ENCODE results near the gene ZNF862.
A peak's percentile ranks its signal among the peaks of the same experiment; 100 is the strongest.

ZNF862 gene

DNA sequence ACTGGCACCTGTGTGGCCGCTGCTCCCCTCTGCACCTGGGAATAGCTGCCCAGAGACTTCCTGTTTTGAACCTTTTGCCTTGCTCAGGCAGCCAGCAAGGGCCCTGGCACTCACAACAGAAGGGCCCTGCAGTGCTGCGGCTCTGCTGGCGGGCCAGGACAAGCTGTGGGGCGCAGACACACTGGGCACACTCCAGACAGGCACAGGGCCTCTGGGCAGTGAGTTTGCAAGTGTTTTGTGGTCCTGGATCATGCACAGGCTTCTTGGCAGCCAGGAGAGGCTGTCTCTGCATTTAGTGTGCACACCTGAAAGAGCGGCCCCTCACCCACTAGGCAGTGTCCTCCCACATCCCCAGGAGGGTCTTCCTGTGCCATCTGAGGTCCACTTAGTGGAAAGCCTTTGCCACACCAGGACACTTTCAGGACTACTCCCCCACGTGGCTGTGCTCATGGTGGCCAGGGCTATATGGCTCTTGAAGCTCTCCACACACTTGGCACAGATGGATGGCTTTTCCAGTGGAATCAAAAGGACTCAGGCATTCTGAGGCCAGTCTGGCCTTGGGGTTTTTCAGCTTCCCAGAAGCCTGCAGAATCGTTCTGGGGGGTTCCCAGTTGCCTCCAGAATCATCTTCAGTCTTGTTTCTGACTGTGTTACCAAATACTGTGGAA, 30.6 kb downstream of the ZNF862 start:
- DNase-seq = no peak

DNA sequence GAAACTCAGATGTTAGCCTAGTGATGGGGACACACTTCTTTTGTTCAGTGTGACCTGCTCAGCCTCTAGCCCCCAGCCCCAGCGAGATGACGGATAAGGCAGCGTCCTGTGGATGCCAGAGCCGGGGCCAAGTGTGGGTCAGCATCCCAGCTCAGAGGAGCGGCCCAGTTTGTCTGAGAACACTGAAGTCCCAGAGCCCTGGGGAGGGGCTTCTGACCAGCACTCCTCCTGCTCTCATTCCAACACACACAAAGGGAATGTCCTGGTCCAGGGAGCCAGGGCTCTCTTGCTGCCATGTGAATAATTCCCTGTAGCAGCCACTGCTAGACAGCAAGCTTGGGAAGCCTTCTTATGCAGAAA, 31.1 kb downstream of the ZNF862 start:
- DNase-seq = no peak

DNA sequence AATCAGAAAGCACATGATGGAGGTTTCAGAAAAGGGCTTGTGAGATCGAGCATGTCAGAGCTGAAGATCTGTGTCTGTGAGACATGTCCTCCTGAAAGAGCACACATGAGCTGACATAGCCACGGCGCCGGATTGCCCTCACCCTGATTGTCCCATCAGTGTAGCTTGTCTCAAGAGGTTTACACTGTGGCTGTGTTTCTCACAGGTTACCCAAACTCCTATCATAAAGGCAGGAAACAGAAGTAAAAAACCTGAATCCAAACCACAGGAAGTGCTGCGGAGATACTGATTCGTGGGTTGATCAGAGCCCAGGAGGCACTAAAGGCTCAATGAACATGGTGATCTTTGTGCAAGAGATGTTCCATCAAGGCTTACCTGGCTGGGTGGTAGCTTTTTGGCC, 31.7 kb downstream of the ZNF862 start:
- no peak for DNase-seq

DNA sequence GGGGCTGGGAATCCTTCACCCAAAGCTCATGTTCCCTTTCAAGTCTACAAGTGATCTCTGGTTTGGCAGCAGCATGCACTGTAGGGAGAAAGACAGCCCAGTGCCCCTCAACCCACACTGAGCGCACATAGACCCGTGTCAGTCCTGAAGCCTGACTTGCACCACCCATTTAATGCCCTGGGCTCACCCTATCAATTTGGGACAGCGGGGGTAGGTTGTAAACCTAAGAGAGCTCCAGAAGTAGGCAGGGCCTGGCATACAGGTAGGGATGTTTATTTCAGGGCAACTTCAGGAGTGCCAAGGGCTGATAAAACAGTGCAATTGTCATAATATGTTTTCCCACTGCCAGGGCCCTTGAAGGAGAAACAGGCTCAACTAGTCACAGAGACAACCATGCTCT, 32.1 kb downstream of the ZNF862 start:
- DNase-seq = no peak

DNA sequence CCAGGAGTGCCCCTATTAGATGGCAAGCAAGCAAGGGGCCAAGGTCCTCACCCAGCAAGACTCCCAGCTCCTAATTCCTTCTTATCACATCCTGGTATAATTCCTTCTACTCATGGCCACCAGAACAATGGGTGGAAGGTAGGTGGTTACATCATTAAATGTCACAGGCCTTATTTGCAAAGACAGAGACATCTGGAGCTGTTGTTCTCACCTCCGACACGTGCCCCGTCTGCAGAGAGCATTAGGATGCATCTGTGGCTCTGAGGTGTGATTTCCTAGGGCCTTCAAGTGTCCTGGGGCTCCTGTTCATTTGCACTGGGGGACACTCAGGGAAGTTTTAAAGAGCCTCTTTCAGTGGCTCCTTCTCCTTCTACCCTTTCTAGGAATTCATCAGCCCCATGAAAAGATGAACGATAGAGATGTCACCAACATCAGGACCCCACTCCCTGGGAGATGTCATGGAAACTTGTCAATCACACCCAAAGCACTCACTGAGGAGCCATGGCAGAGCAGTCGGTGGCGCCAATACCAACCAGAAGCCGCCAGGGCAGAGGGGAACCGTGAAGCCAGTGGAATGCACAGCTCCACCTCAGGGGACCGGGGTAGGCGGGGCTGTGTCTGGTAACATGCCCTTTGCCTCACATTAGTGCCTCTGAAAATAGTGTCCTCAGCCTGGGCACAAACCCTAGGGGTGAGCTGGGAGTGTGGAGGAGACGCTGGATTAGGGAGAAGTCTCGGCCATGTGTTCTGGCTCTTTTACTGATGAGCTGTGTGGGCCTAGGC, 32.7 kb downstream of the ZNF862 start:
- no peak for DNase-seq

DNA sequence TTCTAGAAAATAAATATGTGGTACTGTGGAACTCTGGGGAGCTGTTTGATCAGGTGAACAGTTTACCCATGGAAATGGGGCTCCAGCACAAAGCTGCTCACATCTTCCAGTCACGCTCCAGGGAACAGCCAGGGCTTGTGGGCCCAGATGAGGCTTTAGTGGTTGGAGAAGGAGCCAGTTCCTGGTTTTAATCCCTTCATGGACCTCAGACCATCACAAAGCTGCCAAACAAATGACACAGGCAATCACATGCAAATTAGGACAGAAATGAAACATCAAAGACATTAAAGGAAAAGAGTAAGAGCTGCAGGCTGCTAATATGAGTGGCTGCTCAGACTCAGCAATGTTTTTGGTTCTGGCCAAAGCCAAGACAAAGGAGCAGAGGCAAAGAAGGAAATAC, 33.4 kb downstream of the ZNF862 start:
- DNase-seq = no peak

DNA sequence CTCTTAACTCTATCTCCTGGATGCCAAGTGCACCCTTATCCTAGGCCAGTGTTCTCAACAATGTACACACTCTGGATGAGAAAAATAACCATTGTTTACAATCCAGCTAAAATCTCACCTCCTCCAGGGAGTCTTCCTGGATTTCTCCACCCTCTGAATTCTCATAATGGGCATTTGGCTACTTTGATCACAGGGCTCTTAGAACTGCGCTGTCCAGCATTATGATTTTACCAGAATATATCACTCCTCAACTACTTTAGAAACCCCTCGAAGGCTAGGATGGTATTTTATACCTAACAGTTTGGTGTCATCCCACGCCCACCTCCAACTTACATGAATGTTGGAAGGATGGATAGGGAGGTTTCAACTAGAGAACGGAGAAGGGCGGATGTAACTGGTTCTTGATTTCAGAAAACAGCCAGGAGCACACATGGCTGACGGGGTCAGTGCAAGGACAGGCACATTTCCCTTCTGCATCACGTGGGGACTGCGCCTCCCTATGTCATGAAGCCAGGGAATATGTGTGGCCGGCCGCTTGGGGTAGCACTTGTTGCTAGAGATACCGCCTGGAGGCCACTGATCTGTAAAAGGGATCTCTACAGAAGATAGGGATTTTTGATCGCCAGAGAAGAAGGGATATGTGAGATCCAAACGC, 34.4 kb downstream of the ZNF862 start:
- peak; percentile 55 for DNase-seq

DNA sequence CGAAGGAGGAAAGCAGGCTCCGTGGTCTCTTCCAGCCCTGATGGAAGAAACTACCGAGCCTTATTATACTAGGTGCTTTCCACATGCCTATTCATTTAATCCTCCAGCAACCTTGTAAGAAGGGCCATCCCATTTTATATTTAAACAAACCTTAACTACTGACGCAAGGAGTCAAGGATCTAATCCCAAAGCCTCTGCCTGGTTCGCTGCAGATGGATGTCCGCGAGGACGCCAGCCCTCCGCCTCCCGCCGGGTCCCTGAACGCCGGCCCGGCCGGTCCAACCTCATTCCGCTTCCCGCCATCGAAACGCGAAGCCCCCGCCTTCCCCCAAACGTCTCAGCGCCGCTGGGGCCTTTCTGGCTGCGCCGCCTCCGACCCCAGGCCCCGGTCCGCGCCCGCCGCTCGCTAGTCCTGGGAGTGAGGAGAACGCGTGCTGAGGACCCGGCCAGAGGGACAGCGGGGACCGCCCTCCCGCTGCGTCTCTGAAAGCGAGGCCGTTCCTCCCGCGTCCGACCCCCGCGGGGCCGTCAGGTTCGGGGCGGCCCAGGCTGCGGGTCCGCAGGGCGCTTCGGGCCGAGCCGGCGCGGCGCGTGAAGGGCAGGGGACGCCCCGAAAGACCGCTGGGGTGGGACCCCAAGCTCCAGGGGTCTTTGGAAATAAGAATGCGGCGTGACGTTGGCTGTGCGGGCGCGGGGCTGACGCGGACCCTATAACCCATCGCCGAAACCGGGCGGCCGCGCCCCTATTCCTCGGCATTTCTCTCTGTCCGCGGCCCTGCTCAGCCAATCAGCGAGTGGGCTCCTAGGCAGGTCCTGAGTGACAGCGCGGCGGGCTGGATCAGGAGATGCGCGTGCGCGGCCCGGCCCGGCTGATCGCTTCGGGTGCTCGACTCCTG, 35.1 kb downstream of the ZNF862 start, which contains the start of gene ATP6V0E2:
TSS of gene ATP6V0E2 (plus strand) at position 896 of the 896 bp plus-strand sequence. CDS start 97 bp downstream, outside the sequence.
- DNase-seq = peak; percentile 73

DNA sequence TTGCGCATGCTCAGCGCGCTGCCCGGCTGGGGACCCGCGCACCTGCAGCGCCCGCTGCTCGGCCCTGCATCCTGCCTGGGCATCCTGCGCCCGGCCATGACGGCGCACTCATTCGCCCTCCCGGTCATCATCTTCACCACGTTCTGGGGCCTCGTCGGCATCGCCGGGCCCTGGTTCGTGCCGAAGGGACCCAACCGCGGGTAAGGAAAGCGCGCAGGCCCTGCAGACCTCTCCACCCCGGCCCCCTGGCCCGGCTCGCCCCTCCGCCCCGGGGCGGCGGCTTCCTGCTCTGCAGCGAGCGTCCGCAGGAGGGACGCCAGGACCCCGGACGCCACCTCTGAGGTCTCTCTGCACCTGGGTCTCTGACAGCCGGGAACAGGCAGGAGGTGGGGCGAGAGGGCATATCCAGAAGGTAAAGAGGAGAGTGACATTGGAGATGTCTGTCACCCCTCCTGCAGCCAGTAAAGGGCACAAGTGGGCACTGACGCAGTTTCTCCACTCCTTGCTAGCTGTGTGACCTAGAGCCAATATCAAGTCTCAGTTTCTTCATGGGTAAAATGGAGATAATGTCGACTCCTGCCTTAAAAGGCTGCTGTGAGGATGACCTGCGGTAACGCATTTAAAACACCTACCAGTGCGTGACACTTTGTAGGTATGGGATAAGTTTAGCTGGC, 35.9 kb downstream of the ZNF862 start:
- peak; percentile 25 for DNase-seq

DNA sequence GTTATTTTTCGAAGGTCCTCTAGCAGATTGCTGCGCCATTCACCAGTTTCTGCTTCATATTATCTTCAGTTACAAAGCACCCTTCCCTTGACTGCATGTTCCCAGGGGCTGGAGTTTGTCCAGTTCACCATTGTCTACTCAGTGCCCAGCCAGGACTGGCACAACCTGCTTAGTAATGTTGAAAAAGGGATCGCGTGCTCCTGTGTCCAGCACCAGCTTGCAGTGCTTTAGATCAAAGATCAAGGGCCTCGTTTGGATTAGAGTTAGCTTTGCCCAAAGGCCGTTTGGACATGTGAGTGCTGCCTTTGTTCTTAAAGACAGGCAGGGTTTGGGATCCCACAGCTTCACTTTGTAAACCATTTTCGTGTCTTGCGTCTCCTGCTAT, 36.5 kb downstream of the ZNF862 start:
- DNase-seq = no peak

DNA sequence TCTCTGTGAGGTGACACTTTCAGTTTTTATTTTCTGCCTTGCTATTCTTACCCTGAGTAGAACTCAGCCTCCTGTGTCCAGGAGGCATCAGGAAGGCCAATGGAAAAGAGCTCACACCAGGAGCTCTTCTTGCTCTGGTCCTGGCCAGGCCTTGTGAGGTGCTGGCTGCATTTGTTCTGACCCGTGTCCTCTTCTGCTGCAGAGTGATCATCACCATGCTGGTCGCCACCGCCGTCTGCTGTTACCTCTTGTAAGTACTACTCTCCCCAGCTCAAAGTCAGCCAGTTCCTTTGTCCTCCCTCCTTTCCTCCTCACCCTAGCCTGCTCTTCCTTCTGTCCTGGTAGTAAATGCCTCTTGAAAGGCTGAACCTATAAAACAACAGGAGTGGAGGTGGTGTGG, 37.2 kb downstream of the ZNF862 start:
- DNase-seq = no peak

DNA sequence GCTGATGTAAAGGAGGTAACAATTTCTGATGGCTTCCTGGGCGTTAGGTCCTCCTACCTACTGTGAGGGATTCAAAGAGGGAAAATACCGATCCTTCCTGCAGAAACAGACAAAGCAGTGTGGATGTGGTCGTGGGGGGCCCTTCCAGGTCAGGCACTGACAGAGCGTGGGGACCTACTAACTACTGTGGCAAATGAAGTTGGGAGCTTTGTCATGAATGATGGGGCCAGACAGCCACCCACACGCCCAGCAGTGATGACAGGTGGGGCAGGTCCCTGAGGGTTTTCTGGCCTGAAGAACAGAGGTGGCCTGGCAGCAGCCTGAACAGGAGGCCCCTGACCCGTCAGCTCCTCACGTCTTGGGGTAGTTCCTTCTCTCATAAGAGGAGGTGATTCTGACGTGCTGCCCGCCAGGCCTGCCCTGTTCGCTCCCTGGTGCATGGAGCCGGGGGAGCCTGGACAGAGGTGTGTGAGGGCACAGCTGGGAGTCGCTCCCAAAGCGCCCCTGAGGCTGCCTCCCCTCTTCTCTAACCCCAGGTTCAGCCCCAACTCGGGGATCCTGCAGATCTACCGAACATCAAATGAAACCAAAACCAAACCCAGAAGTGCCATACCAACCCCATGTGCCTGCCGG, 39.8 kb downstream of the ZNF862 start:
- no peak for DNase-seq

DNA sequence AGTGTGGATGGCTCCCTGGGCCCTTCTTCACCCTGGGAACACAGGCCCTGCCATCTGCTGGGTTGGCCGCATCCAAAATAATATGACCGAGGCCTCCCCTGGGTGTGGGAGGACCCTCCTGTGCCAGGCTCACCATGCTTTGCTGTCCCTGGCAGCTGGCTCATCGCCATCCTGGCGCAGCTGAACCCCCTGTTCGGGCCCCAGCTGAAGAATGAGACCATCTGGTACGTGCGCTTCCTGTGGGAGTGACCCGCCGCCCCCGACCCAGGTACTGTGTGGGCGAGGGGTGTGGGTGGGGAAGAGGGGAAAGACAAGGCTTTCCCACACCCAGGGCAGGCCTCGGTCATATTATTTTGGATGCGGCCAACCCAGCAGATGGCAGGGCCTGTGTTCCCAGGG, 40.3 kb downstream of the ZNF862 start:
- DNase-seq = no peak

DNA sequence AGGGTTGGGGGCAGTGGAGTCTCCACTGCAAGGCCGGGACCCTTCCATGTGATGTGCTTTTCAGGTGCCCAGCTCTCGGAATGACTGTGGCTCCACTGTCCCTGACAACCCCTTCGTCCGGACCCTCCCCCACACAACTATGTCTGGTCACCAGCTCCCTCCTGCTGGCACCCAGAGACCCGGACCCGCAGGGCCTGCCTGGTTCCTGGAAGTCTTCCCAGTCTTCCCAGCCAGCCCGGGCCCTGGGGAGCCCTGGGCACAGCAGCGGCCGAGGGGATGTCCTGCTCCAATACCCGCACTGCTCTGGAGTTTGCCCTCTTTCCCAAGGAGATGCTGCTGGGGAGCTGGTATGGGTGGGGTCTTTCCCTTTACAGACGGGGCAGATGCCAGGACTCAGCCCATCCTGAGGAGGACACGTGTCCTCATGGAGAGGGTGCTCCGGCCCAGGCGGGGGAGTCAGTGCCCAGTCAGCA, 41.1 kb downstream of the ZNF862 start:
- DNase-seq = no peak

DNA sequence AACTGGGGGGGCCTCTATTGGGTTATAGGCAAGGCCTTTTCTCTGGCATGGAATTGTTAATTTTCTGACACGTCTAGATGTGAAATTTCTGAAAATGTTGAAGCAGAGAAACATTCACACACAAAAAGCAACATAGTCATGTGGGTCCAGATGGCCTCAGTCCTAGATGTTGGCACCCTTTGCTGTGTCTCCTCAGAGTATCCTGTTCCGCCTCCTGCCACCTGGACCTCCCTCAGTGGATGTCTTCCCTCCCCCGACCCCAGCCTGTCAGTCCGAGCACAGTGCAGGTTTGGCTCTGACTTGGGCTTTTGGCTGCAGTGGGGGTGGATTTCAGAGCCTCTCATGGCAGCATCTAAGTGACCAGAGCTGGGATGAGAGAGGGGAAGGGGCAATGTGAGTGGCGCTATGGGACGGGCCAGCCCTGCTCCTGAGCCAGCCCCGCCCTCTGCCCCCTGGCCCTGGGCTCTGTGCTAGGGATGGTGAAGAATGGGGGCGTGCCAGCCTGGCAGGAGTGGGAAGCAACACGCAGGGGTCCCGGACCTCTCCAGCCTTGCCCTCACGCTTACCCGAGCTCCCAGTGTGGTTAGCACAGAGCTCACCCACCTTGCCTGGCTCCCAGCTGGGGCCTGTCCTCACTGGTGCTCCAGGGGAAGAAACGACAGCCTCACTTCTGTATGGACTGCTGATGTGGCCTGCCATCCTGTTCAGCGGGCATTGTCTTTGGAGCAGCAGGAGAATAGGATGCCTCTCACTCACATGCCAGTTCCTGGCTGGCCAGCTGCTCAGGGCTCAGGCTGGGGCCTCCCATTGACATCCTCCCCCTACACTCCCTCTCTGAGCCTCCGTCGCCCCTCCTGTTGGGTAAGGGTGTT, 41.8 kb downstream of the ZNF862 start:
- peak; percentile 30 for DNase-seq

DNA sequence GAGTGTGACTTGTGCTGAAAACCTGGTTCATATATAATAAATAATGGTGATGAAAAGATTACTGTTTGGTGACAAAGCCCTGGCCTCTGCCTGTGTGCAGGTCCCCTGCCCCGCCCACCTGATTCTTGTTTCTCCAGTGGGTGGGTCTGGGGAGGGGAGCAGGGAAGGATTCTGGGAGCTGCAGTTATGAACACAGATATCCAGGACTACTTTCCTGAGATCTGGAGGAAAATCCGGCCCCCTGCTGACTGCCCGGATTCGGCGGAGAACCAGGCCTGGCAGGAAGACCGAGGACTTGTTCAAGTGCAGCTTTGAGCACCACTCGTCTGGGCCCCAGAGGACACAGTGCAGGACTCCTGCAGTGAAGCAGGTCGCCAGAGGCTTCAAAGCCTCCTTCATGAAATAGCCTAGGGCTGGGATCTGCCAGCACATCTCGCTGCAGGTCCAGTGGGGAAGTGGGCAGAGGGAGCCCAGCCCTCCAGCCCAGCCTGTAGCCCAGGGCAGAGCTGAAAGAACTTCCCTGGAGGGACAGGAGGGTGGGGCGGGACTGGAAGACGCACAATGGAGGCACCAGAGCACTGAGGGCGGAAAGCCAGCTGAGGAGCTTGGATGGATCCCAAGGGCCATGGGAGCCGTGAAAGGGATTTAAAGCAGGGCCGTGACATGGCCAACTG, 42.6 kb downstream of the ZNF862 start:
- DNase-seq = peak; percentile 30

DNA sequence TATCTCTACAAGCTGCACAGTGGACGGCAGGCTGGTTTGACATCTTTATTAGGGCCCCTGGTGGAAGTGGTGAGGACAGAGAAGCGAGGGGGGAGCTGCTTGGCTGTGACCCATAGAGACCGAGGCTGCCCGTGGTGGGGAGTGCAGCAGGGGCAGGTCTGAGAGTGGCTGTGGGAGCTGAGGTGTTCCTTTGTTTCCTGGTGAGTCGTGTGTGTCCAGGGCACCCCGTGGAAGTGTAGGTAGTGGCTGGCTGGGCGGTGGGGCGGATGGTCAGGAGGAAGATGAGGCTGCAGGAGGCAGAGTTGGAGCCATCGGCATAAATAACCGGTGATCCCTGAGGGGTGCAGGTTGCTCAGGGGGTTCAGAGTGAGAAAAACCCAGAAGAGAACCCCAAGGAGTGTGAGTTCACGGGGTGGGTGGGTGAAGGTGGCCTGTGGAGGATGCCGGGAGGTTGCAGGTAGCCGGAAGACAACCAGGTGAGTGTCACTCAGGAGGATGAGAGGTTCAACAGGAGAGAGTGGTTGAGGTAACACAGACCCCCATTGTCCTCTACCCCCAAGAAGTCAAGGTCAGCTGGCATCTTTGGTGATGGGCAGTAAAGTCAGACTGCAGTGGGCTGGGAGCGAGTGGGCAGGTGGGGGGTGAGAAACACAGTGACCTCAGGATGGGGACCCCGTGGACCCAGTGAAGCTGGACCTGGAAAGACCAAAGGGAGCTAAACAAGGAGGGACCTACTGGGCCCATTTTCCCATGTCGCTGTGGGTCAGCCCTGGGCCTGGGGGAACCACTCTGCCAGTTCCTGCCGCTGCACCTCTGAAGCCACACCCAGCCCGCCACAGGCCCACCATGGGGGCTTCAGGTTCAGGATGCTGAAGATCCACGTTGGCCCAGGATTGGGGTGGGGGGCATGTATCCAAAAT, 43.4 kb downstream of the ZNF862 start:
- no peak for DNase-seq

DNA sequence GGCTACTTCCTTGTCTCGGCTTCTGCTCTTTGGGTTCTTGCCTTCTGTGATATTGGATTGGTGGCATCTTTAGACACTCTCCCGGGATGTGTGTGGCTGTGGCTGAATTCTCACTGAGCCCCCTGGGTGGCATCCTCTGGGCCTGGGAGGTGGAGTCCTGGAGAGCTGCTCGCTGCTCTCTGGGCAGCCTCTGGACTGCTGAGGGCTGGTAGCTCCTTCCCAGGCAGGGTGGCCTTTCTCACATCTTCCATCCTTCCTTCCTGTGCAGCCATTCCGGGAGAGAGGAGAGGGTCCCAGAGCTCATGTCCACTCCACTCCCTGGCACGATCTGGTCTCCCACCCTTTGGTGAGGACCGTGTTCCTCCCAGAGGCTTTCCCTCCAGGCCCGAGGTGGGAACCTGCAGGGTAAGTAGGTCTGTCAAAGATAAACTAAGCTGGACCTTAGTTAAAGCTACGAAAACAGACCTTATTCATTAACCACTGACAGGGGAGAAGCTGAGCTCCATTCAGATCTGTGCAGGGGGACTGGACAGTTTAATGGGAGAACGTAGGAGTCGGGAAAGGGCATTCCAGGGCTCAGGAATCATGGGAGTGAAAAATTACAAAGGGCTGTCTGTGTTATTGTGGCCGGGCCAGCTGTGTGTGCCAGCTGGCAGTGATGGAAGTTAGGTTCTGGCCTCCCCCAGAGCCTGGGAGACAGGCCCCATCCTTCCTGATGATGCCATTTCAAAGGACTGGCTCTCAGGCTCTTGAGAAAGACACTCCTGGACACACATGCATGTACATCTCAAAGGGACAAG, 44.3 kb downstream of the ZNF862 start:
- DNase-seq = no peak
